GM19193 (cell line): ENCODE results near the gene SUGP1.

Experiments used
- POLR2A ChIP-seq: IDR thresholded peaks from 4 replicates; pipeline ENCODE4 v1.6.1; 2011; ENCODE audit not compliant: insufficient read depth, insufficient read length; ENCODE audit errors: extremely low read depth

SUGP1 gene

GRCh38 chr19:19279062-19279612 is 41.2 kb downstream of the SUGP1 start:
- no peak for TF ChIP-seq POLR2A

GRCh38 chr19:19278315-19278714 is 42.0 kb downstream of the SUGP1 start:
- TF ChIP-seq POLR2A = no peak

- TF ChIP-seq POLR2A = no peak
Observed at GRCh38 chr19:19276851-19277250, 43.5 kb downstream of the SUGP1 start.

- TF ChIP-seq POLR2A = no peak
Observed at GRCh38 chr19:19276386-19276785, 43.9 kb downstream of the SUGP1 start.

GRCh38 chr19:19274716-19275565 is 45.4 kb downstream of the SUGP1 start:
- no peak for TF ChIP-seq POLR2A

- no peak for TF ChIP-seq POLR2A
Observed at GRCh38 chr19:19274146-19274545, 46.2 kb downstream of the SUGP1 start.

GRCh38 chr19:19271828-19272599 is 48.3 kb downstream of the SUGP1 start:
- TF ChIP-seq POLR2A = no peak

GRCh38 chr19:19270749-19271571 is 49.3 kb downstream of the SUGP1 start:
- no peak for TF ChIP-seq POLR2A

GRCh38 chr19:19269952-19270694 is 50.2 kb downstream of the SUGP1 start:
- no peak for TF ChIP-seq POLR2A

GRCh38 chr19:19268453-19269385 is 51.6 kb downstream of the SUGP1 start:
- no peak for TF ChIP-seq POLR2A

GRCh38 chr19:19267305-19267704 is 53.0 kb downstream of the SUGP1 start:
- TF ChIP-seq POLR2A = no peak

GRCh38 chr19:19263886-19264487 is 56.3 kb downstream of the SUGP1 start:
- TF ChIP-seq POLR2A = no peak

- no peak for TF ChIP-seq POLR2A
Observed at GRCh38 chr19:19262190-19263057, 57.9 kb downstream of the SUGP1 start.
